Measurements from ENCODE around the gene DGKK.

Gene DGKK

DNA sequence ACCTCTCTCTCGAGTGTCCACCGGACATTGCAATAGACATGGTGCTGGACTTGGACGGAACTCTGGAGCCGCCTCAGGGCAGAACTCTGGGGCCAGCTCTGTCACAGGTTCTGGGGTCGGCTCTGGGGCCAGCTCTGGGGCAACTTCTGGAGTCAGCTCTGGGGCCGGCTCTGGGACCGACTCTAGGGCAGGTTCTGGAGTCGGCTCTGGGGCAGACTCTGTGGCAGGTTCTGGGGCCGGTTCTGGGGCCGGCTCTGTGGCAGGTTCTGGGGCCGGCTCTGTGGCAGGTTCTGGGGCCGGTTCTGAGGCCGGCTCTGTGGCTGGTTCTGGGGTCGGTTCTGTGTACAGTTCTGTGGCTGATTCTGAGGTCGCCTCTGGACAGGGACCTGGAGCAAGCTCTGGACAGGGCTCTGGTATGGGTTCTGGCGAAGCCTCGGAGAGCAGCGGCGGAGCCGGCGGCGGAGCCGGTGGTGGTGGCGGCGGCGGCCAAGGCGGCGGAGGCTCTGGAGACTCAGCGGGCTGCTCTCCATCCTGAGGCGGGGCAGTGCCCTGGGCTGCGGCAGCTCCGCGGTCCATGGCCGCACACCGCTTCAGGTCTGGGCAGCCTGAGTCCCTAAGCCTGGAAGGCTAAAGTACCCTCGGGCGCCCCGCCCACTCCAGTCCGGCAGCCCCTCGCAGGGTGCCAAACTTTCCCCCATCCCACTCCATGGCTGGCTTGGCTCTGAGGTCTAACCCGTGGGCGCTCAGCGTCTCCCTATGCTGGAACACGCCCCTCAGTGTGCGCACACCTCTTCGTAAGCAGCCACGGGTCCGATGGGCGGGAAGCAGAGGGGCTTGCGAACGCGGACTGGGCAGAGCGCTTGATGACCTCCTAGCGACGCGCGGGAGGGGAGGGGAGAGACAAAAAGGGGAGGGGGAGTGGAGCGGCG is at the start of gene DGKK:
Gene DGKK (minus strand): TSS at position 723 of the 929 bp plus-strand sequence. CDS start 147 bp downstream, at position 576.
- Mint-ChIP-seq H3K4me1 (peaks cover 21% of the 10 kb centered on the region), H3K4me3 (peak within 1 kb of the TSS; percentile 78), H3K27me3 (ENCODE audit: low read depth, poor library complexity) (peaks cover 84% of the 10 kb centered on the region), H3K36me3 (ENCODE audit: low read depth) (no peaks in the 10 kb centered on the region), H3K9me3 (peaks cover 39% of the 10 kb centered on the region), H3K27ac (no peak within 1 kb of the TSS)
- DNase-seq: peak; percentile 70
- TF ChIP-seq, protein P1, sequence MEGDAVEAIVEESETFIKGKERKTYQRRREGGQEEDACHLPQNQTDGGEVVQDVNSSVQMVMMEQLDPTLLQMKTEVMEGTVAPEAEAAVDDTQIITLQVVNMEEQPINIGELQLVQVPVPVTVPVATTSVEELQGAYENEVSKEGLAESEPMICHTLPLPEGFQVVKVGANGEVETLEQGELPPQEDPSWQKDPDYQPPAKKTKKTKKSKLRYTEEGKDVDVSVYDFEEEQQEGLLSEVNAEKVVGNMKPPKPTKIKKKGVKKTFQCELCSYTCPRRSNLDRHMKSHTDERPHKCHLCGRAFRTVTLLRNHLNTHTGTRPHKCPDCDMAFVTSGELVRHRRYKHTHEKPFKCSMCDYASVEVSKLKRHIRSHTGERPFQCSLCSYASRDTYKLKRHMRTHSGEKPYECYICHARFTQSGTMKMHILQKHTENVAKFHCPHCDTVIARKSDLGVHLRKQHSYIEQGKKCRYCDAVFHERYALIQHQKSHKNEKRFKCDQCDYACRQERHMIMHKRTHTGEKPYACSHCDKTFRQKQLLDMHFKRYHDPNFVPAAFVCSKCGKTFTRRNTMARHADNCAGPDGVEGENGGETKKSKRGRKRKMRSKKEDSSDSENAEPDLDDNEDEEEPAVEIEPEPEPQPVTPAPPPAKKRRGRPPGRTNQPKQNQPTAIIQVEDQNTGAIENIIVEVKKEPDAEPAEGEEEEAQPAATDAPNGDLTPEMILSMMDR (IDR thresholded peaks at IDR 0.05): no peak

GRCh38 chrX:50514811-50515210 is 44.2 kb upstream of the DGKK start:
- no peak overlapping the region for H3K27ac Mint-ChIP-seq
- H3K27me3 Mint-ChIP-seq (ENCODE audit: low read depth, poor library complexity): peaks cover 3% of the 10 kb centered on the region
- TF ChIP-seq, protein P1 (IDR thresholded peaks at IDR 0.05): no peak
- DNase-seq: no peak
- no peaks in the 10 kb centered on the region for H3K4me1 Mint-ChIP-seq
- no peak overlapping the region for H3K4me3 Mint-ChIP-seq
- no peaks in the 10 kb centered on the region for H3K36me3 Mint-ChIP-seq (ENCODE audit: low read depth)
- H3K9me3 Mint-ChIP-seq: peaks cover 49% of the 10 kb centered on the region

- H3K27me3 Mint-ChIP-seq (ENCODE audit: low read depth, poor library complexity): peaks cover 5% of the 10 kb centered on the region
- DNase-seq: no peak
- TF ChIP-seq, protein P1 (IDR thresholded peaks at IDR 0.05): no peak
- no peak overlapping the region for H3K4me3 Mint-ChIP-seq
- no peaks in the 10 kb centered on the region for H3K36me3 Mint-ChIP-seq (ENCODE audit: low read depth)
- H3K27ac Mint-ChIP-seq: no peak overlapping the region
- H3K4me1 Mint-ChIP-seq: no peaks in the 10 kb centered on the region
- peaks cover 17% of the 10 kb centered on the region for H3K9me3 Mint-ChIP-seq
Measured at GRCh38 chrX:50497114-50497513, 26.5 kb upstream of the DGKK start.

DNA sequence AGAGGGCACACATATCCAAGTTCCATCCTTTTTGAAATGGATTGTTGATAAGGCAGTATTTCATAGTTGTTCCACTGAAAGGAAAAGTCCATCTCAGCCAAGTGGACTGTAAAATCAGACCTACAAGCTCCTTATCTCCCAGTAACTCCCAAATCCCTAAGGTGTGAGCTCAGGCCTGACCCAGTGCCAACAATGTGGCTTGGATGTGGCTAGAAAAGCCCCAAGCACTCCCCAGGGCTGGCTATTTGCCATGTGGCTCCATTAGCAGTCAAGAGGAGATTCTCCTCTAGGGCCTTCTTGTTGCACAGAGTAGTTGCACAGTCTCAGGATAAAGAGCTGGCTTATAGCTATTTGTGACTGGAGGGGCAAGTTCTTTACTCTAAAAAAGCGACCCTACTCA is 25.0 kb upstream of the DGKK start:
- TF ChIP-seq, protein P1 (IDR thresholded peaks at IDR 0.05): no peak
- H3K9me3 Mint-ChIP-seq: peaks cover 21% of the 10 kb centered on the region

DNA sequence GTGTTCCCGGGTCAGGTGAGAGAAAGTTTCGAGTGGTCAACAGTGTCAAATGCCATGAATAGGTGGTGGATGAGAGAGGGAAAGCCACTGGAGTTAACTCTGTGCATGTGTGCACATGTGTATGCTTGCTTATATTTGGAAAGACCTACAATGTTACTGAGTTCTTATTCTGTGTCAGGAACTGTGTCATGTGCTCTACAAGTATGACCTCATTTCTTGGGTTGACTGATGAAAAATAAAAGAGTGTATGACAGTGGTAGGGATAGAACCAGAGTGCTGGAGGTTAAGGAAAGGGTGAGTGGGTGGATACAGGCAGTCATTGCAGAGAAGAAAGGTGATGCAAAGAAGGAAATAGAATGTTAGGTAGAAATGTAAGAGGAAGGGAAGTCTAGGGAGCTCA is 22.1 kb upstream of the DGKK start:
- Mint-ChIP-seq H3K27ac (no peak overlapping the region), H3K4me3 (no peak overlapping the region), H3K36me3 (ENCODE audit: low read depth) (no peaks in the 10 kb centered on the region), H3K27me3 (ENCODE audit: low read depth, poor library complexity) (no peaks in the 10 kb centered on the region), H3K4me1 (no peaks in the 10 kb centered on the region), H3K9me3 (peaks cover 30% of the 10 kb centered on the region)
- no peak for DNase-seq
- TF ChIP-seq, protein P1 (IDR thresholded peaks at IDR 0.05): no peak

More for the DNA sequence above, 25.0 kb upstream of the DGKK start:
- Mint-ChIP-seq H3K36me3 (ENCODE audit: low read depth) (no peaks in the 10 kb centered on the region), H3K4me1 (no peaks in the 10 kb centered on the region), H3K4me3 (no peak overlapping the region), H3K27ac (no peak overlapping the region), H3K27me3 (ENCODE audit: low read depth, poor library complexity) (no peaks in the 10 kb centered on the region)
- no peak for DNase-seq

Data from nephron progenitor cell (in vitro differentiated cells).